BJ (cell line): ENCODE data around the gene SORBS1. TPM values are rescaled to one million over a fixed set of nuclear protein-coding genes. Genes with fewer than 3 reads are reported as not detected.

Experiments
- CTCF ChIA-PET: fragments of 350-600 bp; formaldehyde crosslinking; extraction: SDS; loops from one replicate; lab custom pipeline; 2021; ENCODE audit warnings: antibody characterized with exemption, inconsistent platforms; lab: Yijun Ruan, JAX
- POLR2A ChIA-PET: fragments of 300-600 bp; sonication (Branson Sonifier 250); formaldehyde crosslinking; extraction: SDS; loops from one replicate; lab custom pipeline; 2021; ENCODE audit warnings: antibody characterized with exemption; lab: Charles Lee
- DNase-seq: peaks from one replicate; pipeline ENCODE4 v3.0.0-alpha.2; 2011; ENCODE audit warnings: low read depth
- H3K27me3 ChIP-seq: 2 replicates; pipeline ENCODE4 v1.6.0; 2011; ENCODE audit warnings: low read length; ENCODE audit not compliant: control insufficient read depth, insufficient read depth
- H3K36me3 ChIP-seq: 2 replicates; pipeline ENCODE4 v1.5.1; 2011; ENCODE audit warnings: low read length; ENCODE audit not compliant: control insufficient read depth, insufficient read depth
- H3K4me3 ChIP-seq: 2 replicates; pipeline ENCODE4 v1.5.1; 2011; ENCODE audit warnings: low read depth, mild to moderate bottlenecking, control low read depth, low read length
- CTCF ChIP-seq: IDR thresholded peaks from 2 replicates; pipeline ENCODE4 v1.5.1; 2011; ENCODE audit warnings: low read depth, mild to moderate bottlenecking, control low read depth, inconsistent platforms, low read length, moderate library complexity; ENCODE audit not compliant: insufficient read depth
- polyA plus RNA-seq: library from polyadenylated mRNA; depleted of rRNA; stranded (reverse); fragments of >200 nt; gene quantifications from 2 replicates; pipeline ENCODE4 v1.2.3, GENCODE V29; 2011

SORBS1 gene
- polyA plus RNA-seq, 1 experiment = 1.8 TPM

- CTCF ChIA-PET = no interaction called here
- TF ChIP-seq CTCF = no peak
- Histone ChIP-seq H3K27me3 (no peaks in the 10 kb centered on the region; the same call in none of the 2 replicates), H3K4me3 (no peak overlapping the region), H3K36me3 (no peaks in the 10 kb centered on the region)
- POLR2A ChIA-PET = no interaction called here
- no peak for DNase-seq
These were observed 257.2 kb downstream of the SORBS1 start for GRCh38 chr10:95303950-95304349.

- no peaks in the 10 kb centered on the region for H3K36me3 ChIP-seq
- ChIA-PET CTCF (no interaction called here), POLR2A (no interaction called here)
- DNase-seq = no peak
- H3K27me3 ChIP-seq = no peaks in the 10 kb centered on the region; the same call in none of the 2 replicates
- no peak overlapping the region for H3K4me3 ChIP-seq
- no peak for TF ChIP-seq CTCF
These were observed 257.6 kb downstream of the SORBS1 start for GRCh38 chr10:95303535-95303934.

GRCh38 chr10:95300022-95300539 lies 261.1 kb downstream of the SORBS1 start:
- ChIA-PET POLR2A (no interaction called here), CTCF (interaction anchor here (1.2 kb wide), 1 partner anchor 9 kb away, joined by 4 read pairs; the partner anchor contains the start of gene PDLIM1)
- TF ChIP-seq CTCF = no peak
- H3K4me3 ChIP-seq = no peak overlapping the region
- DNase-seq = no peak
- H3K27me3 ChIP-seq = no peaks in the 10 kb centered on the region; the same call in 1 of the 2 replicates
- no peaks in the 10 kb centered on the region for H3K36me3 ChIP-seq

- TF ChIP-seq CTCF = no peak
- Histone ChIP-seq H3K27me3 (no peaks in the 10 kb centered on the region), H3K36me3 (no peaks in the 10 kb centered on the region), H3K4me3 (no peak overlapping the region)
- CTCF ChIA-PET = no interaction called here
- POLR2A ChIA-PET = interaction anchor here (0.9 kb wide), 1 partner anchor 11 kb away, joined by 3 read pairs; no protein-coding TSS in a partner anchor
- no peak for DNase-seq
These were observed 263.8 kb downstream of the SORBS1 start for GRCh38 chr10:95297402-95297801.

GRCh38 chr10:95296764-95297163 lies 264.4 kb downstream of the SORBS1 start:
- no peak overlapping the region for H3K4me3 ChIP-seq
- CTCF ChIA-PET = interaction anchor here (0.8 kb wide), 1 partner anchor 52 kb away, joined by 3 read pairs; no protein-coding TSS in a partner anchor
- no peak for TF ChIP-seq CTCF
- POLR2A ChIA-PET = no interaction called here
- H3K36me3 ChIP-seq = no peaks in the 10 kb centered on the region
- DNase-seq = no peak
- no peaks in the 10 kb centered on the region for H3K27me3 ChIP-seq
